GM19328 (cell line): Measurements from ENCODE around the gene P2RX4.
"Not testable (repeated sequence)": the region's sequence is repeated elsewhere in the genome, so short reads cannot be mapped to it uniquely, and the experiment has no call there.

Experiments
- ATAC-seq: cut with Tn5 transposase; IDR thresholded peaks from one replicate; pipeline ENCODE4 v1.9.1; 2021; ENCODE audit warnings: mild to moderate bottlenecking, moderate library complexity; ENCODE audit not compliant: unreplicated experiment

P2RX4 gene

GRCh38 chr12:121240484-121241101, 30.7 kb downstream of the P2RX4 start:
- ATAC-seq = no peak

- ATAC-seq = no peak
Observed at GRCh38 chr12:121241156-121241970, 31.4 kb downstream of the P2RX4 start.

DNA sequence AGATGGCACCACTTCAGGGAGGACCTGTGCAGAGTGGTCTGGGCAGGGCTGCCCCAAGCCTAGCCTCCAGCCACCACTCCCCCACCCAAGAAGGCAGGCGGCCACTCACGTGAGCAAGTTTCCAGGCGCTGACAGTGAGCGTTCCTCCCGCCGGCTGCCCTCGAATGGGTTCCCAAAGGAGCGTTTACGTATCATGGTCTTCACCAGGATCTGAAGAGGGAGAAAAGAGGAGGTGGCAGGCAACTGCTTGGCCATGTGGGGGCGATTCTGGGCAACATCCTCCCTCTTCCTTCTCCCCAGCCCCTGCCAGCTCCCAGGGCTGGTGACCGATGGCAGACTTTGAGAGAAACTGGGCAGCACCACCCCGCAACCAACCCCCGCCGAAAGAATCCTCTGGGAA, 35.1 kb downstream of the P2RX4 start:
- no peak for ATAC-seq

DNA sequence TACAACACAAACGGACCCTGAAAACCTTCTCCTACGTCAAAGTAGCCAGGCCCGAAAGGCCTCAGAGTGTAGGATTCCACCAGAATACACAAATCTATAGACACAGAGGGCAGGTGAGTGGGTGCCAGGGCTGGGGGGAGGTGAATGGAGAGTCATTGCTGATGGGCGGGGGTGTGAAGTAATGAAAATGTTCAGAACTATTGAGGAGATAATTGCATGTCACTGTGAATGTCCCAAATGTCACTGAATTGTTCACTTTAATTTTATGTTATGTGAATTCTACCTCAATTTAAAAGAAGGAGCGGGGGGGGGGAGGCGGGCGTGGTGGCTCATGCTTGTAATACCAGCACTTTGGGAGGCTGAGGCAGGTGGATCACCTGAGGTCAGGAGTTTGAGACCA, 36.0 kb downstream of the P2RX4 start:
- no peak for ATAC-seq

DNA sequence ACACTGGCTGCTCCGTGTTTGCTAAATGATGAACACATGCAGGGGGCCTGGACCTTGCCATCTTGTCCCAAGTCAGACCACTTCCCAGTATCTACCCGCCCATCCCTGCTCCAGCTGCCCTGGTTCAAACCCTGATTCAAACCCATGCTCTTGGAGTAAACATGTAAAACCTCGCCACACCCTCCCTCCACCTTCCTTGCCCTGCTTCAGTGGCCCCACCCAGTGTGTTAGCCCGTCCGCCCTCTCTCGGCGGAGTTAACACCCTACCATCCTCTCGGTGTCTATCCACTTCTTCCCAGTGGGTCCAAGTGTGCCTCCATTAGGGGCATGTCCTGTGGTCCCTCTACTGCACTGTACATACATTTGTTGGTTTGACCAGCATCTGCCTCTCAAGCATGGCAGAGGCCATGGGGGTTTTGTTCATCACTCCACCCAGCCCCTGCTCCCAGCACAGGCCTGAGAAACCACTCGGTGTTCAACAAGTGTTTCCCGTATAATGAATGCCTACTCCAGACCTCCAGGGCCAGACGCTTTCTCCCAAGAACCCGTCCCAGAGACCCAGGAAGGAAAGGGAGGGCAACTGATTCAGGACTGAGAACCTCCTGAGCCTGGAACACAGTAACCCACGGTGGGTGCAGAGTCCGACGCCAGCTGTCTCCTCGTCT, 37.1 kb downstream of the P2RX4 start:
- no peak for ATAC-seq

- ATAC-seq = peak; percentile 70
Observed at GRCh38 chr12:121248622-121249021, 38.7 kb downstream of the P2RX4 start.

DNA sequence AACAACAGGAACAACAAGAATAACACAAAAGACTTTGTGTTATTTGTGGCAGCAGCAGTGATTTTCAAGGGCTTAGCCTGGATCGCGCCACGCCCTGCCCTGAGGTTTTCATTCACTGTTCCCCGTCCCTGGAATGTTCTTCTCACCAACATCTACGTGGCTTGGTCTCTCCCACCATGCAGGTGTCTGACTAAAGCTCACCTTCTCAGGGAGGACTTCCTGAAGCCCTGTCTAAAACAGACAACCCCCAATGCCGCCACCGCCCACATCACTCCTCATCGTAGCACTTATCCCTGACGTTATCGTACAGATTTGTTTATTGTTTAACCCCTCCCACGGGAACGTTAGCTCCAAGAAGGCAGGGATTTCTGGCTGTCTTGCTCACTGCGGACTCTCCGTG, 40.4 kb downstream of the P2RX4 start:
- ATAC-seq = no peak

- no peak for ATAC-seq
Observed at GRCh38 chr12:121251838-121252237, 41.9 kb downstream of the P2RX4 start.

DNA sequence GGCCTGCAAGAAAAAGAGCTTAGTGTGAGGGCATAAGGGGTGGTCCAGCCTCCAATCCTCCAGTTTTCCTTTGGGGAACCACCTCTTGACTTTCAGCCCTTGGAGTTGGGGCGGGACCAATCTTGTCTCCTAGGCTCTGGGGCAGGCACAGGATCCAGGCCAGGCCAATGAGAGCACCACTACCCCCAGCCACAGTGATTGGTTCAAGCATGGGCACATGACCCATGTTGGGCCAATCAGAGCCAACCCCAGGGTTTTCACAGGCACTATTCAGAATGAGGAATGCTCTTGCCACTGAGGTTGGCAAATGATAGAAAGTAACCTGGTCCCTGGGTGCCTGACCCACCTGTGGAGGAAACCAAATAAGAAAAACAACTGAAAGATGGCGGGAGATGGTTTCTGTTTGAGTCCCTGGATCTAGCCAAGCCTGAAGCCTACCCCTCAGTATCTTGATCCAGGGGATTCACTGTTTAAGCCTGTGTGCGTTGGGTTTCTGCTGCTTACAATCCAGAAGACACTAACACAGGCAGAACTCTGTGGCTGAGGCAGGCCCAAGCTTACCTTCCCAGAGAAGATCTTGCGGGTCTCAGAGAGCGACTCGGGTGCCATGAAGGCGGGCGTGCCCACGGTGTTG, 42.9 kb downstream of the P2RX4 start:
- ATAC-seq = no peak

GRCh38 chr12:121253638-121254335, 43.9 kb downstream of the P2RX4 start:
- ATAC-seq = no peak

GRCh38 chr12:121255433-121255832, 45.5 kb downstream of the P2RX4 start:
- no peak for ATAC-seq

DNA sequence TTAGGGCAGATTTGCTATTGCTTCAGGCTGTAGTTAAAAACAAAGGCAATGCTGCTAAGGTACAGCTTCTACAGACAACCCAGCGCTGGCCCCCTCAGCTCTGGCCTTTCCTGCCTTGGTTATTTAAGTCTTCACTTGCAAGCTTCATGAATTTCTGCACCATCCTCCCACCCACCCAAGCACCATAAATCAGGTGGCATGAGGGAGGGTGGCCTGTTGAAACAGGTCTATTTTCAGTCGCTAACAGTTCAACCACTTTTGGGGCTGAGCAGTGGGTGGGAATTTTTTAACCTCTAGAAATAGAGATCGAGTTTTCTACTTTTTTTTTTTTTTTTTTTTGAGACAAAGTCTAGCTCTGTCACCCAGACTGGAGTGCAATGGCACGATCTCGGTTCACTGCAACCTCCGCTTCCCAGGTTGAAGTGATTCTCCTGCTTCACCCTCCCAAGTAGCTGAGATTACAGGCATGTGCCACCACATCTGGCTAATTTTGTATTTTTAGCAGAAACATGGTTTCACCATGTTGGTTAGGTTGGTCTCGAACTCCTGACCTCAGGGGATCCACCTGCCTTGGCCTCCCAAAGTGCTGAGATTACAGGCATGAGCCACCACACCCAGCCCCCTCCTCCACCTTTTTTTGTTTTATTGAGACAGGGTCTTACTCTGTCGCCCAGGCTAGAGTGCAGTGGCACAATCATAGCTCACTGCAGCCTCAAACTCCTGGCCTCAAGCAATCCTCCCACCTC, 47.9 kb downstream of the P2RX4 start:
- ATAC-seq = not testable (repeated sequence)

DNA sequence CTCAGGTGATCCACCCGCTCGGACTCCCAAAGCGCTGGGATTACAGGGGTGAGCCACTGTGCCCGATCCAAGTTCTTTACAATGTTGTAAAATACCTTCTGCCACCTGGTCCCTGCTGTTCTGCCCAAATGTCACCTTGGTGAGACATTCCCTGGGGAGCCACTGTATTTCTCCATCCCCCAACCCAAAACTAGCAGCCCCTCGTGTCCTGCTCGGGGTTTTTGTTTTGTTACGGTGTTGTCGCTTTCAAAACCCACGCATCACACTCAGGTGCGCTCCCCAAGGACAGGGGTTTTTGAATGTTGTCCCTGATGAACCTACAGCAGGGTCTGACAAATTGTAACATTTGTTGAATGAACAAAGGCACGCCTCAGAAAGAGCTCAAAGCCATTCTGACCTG, 49.1 kb downstream of the P2RX4 start:
- ATAC-seq = no peak

DNA sequence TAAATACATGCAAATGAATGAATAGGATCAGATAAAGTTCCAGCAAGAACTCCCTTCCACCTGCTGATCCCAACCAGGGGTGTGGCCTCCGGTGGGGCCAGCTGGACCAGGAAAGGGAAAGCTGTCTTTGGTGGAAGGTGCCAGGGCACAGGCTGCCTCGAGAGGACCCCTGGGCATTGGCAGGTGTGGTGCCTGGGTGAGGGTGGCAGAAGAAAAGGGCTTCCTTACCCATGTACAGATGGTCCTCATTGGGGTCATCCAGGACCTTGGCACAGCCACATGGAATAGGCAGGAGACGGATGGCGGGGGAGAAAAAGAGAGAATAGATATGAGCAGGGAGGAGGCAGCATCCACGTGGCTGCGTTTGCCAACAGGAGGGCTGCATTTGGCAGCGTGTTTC, 50.2 kb downstream of the P2RX4 start:
- no peak for ATAC-seq

- ATAC-seq = no peak
Observed at GRCh38 chr12:121261398-121261797, 51.5 kb downstream of the P2RX4 start.

DNA sequence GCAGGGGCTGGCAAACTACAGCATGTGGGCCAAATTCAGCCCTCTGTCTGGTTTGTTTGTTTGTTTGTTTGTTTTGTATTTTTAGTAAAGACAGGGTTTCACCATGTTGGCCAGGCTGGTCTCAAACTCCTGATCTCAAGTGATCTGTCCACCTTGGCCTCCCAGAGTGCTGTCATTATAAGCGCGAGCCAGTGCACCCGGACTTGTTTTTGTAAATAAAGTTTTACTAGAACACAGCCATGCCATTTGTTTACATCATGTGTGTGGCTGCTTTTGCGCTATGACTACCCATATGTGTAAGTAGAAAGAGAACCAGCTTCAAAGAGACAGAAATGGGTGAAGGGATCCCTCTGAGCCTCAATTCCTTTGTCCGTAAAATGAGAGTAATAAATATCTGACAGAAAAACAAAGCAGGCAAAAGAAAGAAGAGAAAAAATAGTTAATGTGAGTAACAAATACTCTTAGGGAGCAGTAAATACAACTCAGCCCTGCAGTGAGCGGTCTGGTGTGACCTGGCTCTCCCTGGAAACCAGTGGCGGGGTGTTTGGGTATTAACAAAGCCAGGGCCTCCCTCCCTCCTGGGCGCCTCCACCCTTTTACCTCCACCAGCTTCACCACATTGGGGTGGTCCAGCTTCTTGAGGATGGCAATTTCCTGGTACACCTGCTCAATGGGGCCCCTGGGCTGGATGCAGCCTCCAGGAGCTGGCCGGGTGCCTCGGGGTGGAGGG, 53.4 kb downstream of the P2RX4 start:
- ATAC-seq = no peak

- no peak for ATAC-seq
Observed at GRCh38 chr12:121264135-121264534, 54.2 kb downstream of the P2RX4 start.

DNA sequence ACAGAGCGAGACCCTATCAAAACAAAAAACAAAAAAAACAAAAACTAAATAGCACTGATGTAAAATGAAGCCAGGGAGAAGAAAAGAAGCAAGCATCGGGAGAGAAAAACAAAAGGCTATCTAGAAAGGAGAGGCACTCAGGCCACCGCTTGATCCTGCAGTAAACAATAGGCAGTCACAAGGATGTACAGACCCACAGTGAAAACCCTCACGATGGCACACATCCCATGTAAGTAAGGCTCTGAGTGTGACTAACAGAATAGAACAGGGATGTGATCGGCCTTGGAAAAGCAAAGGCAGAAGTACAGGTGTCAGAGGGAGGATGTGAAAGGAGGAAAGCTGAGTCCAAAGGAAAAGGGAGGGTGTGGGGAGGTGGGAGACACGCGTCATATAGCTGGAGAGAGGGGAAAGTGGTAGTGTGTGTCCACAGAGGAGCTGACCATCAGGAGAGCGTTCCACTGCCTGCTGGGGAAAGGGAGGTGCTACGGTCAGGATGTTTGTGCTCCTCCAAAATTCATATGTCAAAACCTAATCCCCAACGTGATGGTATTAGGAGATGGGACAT, 55.1 kb downstream of the P2RX4 start:
- ATAC-seq = no peak

DNA sequence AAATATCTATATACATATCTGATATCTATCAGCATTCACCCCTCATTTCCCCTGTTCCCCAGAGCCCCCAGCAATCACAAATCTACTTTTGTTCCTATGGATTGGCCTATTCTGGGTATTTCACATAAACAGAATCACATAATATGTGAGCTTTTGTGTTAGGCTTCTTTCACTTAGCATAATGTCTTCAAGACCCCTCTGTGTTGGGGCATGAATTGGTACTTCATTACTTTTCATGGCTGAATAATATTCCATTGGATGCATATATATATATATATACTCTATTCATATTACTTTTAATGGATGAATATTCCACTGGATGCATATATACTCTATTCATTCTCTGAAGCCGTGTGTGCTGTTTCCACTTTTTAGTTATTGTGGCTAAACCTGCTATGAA, 57.9 kb downstream of the P2RX4 start:
- ATAC-seq = no peak
